Astrocyte of the cerebellum (primary cell): Measurements from ENCODE around the gene ACKR3.

Experiments used
- DNase-seq: peaks from one replicate; pipeline ENCODE4 v3.0.0-alpha.2; 2011; ENCODE audit warnings: low read depth
- H3K4me3 ChIP-seq: 2 replicates; pipeline ENCODE4 v1.5.1; 2011; ENCODE audit warnings: mild to moderate bottlenecking, low read depth, low read length, moderate library complexity
- CTCF ChIP-seq: IDR thresholded peaks from 2 replicates; pipeline ENCODE4 v1.5.1; 2012; ENCODE audit warnings: low read length, low read depth, moderate library complexity, mild to moderate bottlenecking; ENCODE audit errors: missing control alignments
- in situ Hi-C: cut with HindIII; loops from 2 replicates; pipeline ENCODE4 v1.10.0; 2017; ENCODE audit warnings: low sequenced_read_pairs

ACKR3 gene

GRCh38 chr2:236565212-236565611 lies 4.4 kb upstream of the ACKR3 start:
- in situ Hi-C loops, result loop anchor here (5.0 kb wide), 1 partner anchor 218 kb away; no protein-coding TSS in a partner anchor
- no peak for DNase-seq
- H3K4me3 ChIP-seq, result no peak overlapping the region
- no peak for TF ChIP-seq CTCF

GRCh38 chr2:236565879-236566402 lies 3.7 kb upstream of the ACKR3 start:
- no peak for TF ChIP-seq CTCF
- in situ Hi-C loops, result loop anchor here (5.0 kb wide), 1 partner anchor 219 kb away; no protein-coding TSS in a partner anchor
- DNase-seq, result no peak
- no peak overlapping the region for H3K4me3 ChIP-seq

GRCh38 chr2:236566596-236566995 lies 3.0 kb upstream of the ACKR3 start:
- no peak for TF ChIP-seq CTCF
- DNase-seq, result no peak
- in situ Hi-C loops, result loop anchor here (5.0 kb wide), 1 partner anchor 219 kb away; no protein-coding TSS in a partner anchor
- no peak overlapping the region for H3K4me3 ChIP-seq

- no peak for TF ChIP-seq CTCF
- in situ Hi-C loops, result loop anchor here (5.0 kb wide), 1 partner anchor 221 kb away; no protein-coding TSS in a partner anchor
- no peak for DNase-seq
- peak overlapping the region; percentile 23 for H3K4me3 ChIP-seq
Observed at GRCh38 chr2:236568068-236568921, 1.3 kb upstream of the ACKR3 start.

GRCh38 chr2:236568922-236569572 lies 578 bp upstream of the ACKR3 start:
- no peak for TF ChIP-seq CTCF
- no peak for DNase-seq
- H3K4me3 ChIP-seq, result no peak overlapping the region
- in situ Hi-C loops, result loop anchor here (5.0 kb wide), 1 partner anchor 222 kb away; no protein-coding TSS in a partner anchor

GRCh38 chr2:236570081-236570868 lies 650 bp downstream of the ACKR3 start:
- DNase-seq, result no peak
- no peak for TF ChIP-seq CTCF
- H3K4me3 ChIP-seq, result peak overlapping the region; percentile 48
- in situ Hi-C loops, result no loop called here
